HS-5 (cell line): ENCODE data around the gene LY6G6C.

Experiments
- DNase-seq: peaks from one replicate; pipeline ENCODE4 v3.0.0-alpha.2; 2012; ENCODE audit warnings: low read depth

LY6G6C gene

GRCh38 chr6:31680226-31681134 lies 41.1 kb downstream of the LY6G6C start, which contains the start of gene LY6G5C:
Gene LY6G5C (minus strand): TSS chr6:31681067. CDS start chr6:31680373, 694 bp downstream.
- DNase-seq = no peak

- no peak for DNase-seq
Measured at GRCh38 chr6:31677955-31678354, 43.6 kb downstream of the LY6G6C start.

GRCh38 chr6:31676904-31677303 lies 44.6 kb downstream of the LY6G6C start:
- no peak for DNase-seq

- no peak for DNase-seq
Measured at GRCh38 chr6:31676322-31676903, 45.1 kb downstream of the LY6G6C start.

GRCh38 chr6:31669676-31670075 lies 51.9 kb downstream of the LY6G6C start, which contains the start of gene LY6G5B:
Gene LY6G5B (plus strand): TSS chr6:31669976. CDS start chr6:31670951, 975 bp downstream.
- no peak for DNase-seq
